GM19193 (cell line): ENCODE results near the gene TMEM132D.

Experiments used
- POLR2A ChIP-seq: IDR thresholded peaks from 4 replicates; pipeline ENCODE4 v1.6.1; 2011; ENCODE audit not compliant: insufficient read depth, insufficient read length; ENCODE audit errors: extremely low read depth

Gene TMEM132D

GRCh38 chr12:129903956-129904829, at the start of gene TMEM132D:
Gene TMEM132D (minus strand): TSS chr12:129904025.
- TF ChIP-seq POLR2A: no peak

DNA sequence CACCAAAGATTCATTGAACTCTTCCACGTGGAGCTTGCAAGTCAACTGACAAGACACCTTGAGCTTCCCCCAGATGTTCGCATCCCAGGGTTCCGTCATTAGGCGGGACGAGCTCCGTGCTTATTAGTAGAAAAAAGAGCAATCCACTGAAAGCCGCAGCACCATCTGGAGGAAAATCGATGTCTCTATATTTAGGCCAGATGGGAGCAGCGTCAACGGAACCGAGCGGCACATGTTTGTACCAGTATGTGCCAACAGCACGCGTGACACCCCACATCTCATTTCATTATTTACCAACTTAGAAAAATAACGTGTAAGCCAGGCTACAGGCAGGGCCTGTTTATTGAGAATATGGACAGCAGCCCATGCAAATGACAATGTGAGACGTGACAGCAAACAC, 45.8 kb upstream of the TMEM132D start:
- no peak for TF ChIP-seq POLR2A

DNA sequence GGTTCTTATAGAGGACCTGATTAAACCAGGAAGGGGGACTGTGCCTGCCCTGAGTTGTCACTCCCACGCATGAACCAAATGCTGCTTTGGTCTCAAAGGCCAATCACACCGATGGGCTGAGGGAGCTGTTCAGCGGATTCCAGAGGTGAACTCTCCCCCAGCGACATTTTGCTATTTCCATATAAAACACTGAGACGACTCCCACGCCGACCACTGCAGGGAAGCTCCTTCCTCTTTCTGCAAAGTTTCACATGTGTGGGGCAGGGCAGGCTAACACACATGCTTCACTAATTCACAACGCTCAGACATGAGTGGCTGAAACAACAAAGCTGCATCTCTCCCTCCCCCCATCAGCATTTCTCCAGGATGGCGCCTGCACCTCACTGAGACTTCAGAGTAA, 37.8 kb upstream of the TMEM132D start:
- TF ChIP-seq POLR2A: no peak

DNA sequence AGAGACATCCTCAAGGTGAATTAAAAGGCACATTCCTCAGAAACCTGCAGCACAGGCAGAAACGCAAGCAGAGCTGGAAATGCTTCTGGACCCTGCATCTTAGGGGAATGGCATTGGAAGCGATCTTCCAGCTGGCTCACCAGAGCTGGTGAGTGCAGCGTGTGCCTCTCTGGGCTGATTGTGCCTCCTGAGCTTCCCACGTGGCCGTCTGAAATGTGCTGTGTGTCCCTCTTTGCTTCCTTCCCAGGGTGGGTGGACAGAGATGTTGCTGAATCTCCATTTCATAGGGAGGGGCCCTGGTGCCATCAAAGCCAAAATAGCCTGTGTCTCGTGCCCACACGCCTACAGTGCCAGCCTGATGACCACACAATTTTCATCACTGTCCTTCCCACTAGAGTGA, 34.3 kb upstream of the TMEM132D start:
- TF ChIP-seq POLR2A: no peak

DNA sequence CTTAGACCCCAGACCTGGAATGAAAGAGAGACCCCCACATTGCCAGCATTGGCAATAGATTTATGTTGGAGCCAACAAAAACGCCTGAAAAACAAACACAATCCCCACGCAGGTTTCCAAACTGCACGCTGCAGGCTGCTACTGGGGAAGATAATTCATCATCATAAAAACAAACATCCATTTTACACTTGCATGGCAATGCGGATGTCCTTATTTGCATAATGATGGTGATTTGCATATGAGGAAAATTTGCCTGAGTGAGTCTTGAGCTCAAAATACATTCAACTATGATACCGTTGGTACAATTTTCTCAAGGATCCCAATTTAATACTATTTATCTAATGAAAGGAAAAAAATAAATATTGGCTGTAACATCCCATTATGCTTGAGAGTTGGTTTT, 33.6 kb upstream of the TMEM132D start:
- no peak for TF ChIP-seq POLR2A

- TF ChIP-seq POLR2A: no peak
These were observed 24.8 kb upstream of the TMEM132D start for GRCh38 chr12:129928643-129929042.

DNA sequence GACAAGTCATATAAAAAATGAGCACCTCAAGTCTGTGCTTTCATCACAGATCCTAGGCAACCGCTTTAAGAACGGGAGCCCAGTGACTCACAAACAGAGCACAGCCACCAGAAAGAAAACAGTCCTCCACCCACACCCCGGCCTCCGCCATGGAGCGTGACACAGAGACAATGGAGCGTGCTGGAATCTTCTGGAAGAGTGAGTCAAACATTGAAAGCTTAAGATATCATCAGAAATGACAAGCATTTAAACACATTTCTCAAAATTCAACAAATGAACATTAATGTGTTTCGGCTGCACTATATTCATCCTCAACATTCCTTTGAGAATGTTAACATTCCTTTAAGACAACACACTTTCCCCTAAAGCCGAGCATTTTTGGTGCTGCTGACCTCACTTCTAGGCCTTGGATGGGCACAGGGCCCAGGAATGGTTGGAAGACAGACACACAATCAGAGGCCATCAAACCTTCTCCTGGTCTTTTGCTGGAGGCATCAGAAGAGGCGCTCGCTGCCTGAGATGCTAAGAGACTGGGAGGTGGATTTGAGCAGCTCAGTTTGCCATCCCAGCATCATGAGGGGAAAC, 23.6 kb upstream of the TMEM132D start:
- no peak for TF ChIP-seq POLR2A

DNA sequence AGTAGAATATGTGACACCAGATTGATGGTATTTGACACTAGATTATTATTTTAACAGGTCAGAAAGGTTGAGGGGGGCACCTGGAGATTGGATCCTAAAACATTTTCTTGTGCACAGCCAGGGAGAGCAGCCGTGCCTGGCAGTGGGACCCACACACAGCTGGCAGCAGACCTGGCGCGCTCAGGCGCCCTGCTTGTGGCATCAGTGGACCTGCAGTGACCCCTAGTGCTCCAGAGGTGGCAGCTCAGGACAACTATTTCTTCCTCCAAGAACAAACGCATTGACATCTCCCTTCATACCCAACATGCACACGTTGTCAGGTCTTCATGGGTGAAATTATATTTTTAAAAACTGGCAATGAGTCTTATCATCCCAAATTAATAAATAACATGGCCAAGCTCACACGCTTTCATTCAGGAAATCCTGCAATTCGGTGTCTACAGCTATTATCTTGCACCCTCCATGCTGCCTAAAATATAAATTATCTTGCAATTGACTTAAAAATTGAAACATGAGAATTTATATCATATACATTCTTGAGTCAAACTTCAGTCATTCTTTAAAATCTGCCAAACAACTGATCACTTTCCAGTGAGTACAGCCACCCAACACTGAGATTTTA, 7.7 kb upstream of the TMEM132D start:
- TF ChIP-seq POLR2A: no peak

- TF ChIP-seq POLR2A: no peak
These were observed 5.5 kb upstream of the TMEM132D start for GRCh38 chr12:129909051-129910020.

DNA sequence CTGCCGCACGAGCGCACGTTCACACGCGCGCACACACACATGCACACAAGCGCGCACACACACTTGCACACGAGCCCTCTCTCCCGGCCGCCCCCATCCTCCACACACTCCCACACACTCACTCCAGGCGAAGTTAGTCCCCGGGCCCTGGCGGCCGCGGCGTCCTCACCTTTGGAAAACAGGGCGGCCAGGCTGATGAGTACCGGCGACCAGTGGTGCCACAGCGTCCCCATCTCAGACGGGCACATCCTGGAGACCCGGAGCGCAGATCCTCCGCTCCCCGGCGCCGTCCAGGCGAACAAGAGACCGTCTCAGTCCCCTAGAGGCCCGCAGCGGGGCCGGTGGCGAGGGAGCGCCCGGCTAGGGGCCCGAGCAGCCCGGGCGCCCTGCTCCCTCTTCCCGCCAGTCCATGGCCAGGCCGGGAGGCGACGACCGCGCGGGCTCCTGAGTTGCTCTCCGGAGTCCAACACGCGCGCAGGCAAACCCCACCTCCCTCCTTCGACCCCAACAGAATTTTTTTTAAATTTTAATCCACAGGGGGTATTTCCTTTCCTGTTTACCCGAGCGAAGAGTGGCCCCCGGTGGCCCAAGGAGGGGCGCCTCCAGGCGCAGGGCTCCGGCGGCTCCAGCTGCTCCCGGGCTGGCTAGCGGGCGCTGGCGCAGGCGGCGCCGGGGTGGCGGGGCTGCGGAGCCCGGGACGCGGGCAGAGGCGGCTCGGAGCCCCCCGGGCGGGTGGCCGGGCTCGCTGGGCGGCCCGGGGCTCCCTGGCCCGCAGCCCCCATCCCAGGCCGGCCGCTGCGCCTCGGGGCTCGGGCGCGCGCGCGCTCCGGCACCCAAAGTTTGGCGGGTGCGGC, 506 bp downstream of the TMEM132D start:
- no peak for TF ChIP-seq POLR2A

DNA sequence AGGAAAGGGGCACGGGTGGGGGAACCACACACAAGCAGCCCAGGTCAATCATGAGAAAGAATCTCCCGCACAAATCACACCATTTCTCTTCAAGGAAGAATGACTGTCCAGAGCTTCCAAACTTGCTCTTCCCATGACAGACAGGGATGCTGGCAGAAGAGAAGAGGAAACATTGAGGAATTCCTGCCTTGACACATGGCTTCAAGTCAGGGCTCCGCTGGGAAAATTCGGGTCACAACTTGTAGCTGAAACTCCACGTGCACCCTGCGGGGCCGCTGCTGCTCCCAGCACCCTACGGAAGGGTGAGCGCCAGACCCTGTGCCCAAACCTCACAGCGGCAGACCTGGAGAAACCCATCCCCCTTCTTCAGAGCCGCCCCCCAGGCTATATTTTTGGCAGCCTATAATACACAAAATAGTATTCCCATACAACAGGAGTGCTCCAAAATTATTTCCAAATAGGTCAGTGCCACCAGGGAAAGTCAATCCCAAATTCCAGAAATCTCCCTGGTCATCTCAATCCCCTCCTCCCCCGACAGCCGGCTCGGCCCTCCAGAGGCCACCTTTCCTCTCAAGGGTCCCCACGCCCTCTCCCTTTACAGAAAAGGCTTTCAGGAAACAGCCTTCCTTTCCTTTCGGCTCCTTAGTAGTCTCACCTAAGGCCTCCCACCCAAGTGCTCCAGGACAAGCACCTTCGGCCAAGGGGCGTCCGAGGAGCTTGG, 1.3 kb downstream of the TMEM132D start:
- no peak for TF ChIP-seq POLR2A

DNA sequence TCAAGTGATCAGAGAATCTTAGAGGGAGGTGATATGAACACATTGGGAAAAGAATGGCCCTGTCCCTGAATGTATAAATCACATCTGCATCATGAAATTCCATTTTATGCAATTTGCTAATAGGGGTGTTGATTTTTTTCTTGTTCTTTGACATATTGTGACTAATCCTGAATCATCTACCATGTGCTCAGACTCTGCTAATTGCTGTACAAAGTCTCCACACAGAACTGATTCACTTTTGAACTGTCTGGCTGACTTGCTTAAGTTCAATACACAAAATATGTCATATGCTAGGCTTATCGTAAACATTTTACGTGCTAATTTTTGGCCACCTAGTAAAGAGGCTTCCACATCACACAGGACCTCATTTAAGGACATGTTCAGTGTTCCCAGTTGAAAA, 2.6 kb downstream of the TMEM132D start:
- no peak for TF ChIP-seq POLR2A

DNA sequence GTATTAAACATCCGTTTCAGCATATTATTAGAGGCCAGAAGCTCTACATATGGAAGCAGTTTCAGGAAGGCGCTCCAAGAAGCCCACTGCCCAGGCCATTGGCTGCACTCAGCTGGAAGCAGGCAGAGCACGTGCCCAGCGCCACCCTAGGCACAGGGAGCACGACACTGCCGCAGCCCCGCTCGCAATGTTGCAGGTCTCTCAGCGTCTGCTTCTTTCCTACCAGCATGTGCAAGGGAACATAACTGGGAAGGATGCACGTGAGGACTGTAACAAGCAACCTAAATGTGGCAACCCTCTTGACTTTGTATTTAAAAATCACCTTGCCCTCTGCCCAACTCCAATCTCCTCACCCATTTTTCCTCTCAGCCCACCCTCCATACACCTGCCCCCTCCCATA, 3.5 kb downstream of the TMEM132D start:
- TF ChIP-seq POLR2A: no peak
